Glomerular endothelial cell (primary cell): ENCODE measurements around the gene NPRL2. TPM values are rescaled to one million over a fixed set of nuclear protein-coding genes. Genes with fewer than 3 reads are reported as not detected.

Experiments used
- DNase-seq: peaks from one replicate; pipeline ENCODE4 v3.0.0-alpha.2; 2011; ENCODE audit warnings: low read depth, low spot score; ENCODE audit errors: extremely low read depth
- total RNA-seq: library from RNA; depleted of rRNA; stranded (reverse); fragments of >200 nt; gene quantifications from 2 replicates; pipeline ENCODE4 v1.2.3, GENCODE V29; 2015

NPRL2 gene
- total RNA-seq, 1 donor from 2014 or later = 20.9 TPM

DNA sequence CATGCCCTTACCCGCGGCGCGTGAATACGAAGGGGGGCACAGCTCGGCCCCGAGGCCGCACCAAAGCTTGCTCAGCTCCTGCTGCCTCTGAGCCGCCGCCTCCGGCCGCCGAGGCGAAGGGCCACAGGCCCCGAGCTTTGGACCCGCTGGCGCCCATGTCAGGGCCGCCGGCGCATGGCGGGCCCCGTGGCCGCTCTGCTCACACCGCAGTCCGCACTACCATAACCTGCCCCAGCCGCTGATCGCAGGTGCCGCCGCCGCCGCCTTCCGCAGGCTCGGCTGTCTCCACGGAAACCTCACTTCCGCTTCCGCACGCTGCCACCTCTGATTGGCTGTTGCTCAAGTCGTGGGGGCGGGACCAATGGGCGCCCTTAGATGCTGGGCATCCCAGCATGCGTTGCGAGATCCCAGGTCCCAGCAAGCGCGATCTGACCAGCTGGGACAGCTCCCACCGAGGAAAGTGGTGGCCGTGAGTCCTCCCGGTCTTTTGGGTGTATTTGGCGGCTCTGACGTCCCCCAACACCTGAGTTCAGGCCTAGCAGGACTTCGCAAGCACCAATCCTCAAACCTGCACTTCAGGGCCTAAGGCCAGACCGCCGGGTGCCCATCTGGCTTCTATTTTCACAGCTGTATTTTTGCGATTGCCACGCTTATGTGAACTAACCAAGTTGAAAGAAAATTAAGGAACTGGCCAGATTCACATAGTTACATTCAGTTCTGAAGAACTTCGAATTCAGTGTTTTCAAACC, 22.5 kb downstream of the NPRL2 start, which contains the start of gene TUSC2:
Gene TUSC2 (minus strand): TSS at position 281 of the 749 bp plus-strand sequence. CDS start 124 bp downstream, at position 157.
- no peak for DNase-seq

DNA sequence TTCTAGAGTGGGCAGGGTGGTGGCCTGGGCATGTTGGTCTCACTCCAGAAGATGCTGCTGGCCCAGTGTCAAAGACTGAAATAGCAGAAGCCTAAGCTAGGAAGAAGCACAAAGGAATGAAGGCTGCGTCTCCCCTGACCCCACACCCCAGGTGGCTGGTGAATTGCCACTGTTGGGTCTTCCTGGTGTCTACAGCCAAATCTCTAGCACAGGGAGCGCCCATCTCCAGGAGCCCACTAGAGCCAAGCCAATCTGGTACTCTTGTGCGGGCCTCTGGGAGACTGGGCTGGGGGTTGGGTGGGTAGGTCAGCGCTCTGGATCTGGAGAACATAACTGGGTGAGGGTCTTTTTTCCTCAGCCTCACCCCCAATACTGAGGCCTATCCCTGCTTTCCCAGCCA, 23.4 kb downstream of the NPRL2 start:
- DNase-seq = no peak

DNA sequence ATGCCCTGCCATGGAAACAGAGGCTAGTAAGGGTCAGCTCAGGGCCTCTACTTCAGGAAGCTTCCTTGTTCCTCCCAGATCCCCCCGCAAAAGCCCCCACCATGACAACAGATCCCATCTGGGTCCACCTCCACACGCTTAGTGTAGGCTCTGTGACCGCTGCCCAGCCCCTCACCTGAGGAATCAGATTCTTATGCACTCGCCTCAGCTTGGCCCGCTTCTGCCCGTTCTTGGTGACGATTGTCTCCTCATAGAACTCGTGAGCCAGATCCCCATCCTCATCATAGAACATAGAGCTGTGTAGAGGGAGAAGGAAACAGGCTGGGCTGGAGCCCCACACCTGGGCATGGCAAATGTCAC, 24.4 kb downstream of the NPRL2 start:
- DNase-seq = no peak

DNA sequence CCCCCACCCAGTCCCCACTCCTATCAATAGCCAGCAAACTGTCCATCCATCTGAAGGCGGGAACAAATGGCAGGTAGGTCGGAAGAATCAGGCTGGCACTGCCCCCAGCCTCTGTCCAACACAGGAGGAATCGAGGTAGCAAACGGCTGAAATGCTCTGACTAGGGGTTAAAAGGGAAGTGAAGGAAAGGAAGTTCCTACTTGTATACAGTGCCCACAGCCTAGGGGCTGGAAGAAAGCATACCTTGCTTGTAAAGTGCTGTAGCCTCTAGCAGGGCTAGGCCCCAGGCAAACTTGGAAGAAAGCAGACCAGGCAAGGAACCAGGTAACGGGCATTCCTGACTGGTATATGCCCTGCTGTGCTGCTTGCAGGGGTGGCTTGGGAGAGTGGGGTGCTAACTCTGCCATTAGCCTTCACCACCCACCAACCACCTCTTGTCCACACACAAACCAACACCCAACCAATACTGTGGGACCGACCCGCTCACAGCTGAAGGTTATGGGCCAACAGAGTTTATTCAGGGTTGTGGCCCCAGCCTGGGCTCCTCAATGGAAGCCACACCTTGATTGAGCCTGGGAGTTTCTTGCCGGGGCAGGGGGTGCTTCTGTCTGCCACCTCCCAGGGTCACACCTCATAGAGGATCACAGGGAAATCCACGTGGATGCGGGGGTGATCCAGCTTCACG, 24.9 kb downstream of the NPRL2 start:
- no peak for DNase-seq

DNA sequence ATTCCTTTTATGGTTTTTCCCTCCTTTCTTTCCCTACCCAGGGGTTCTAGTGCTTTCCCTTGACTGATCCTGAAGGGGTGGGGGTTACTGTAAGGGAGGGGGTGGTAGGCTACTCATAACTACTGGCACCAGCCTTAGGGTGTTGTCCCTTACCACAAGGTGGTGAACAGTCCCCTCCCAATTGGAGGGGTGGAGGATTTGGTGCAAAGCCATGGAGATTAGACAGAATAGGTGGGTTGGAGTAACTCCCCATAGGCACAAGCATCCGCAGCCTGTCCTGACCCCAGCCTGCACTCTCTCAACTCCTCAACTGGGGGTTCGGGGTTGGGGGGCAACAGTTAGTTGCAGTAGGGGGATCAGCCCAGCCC, 25.5 kb downstream of the NPRL2 start:
- no peak for DNase-seq

DNA sequence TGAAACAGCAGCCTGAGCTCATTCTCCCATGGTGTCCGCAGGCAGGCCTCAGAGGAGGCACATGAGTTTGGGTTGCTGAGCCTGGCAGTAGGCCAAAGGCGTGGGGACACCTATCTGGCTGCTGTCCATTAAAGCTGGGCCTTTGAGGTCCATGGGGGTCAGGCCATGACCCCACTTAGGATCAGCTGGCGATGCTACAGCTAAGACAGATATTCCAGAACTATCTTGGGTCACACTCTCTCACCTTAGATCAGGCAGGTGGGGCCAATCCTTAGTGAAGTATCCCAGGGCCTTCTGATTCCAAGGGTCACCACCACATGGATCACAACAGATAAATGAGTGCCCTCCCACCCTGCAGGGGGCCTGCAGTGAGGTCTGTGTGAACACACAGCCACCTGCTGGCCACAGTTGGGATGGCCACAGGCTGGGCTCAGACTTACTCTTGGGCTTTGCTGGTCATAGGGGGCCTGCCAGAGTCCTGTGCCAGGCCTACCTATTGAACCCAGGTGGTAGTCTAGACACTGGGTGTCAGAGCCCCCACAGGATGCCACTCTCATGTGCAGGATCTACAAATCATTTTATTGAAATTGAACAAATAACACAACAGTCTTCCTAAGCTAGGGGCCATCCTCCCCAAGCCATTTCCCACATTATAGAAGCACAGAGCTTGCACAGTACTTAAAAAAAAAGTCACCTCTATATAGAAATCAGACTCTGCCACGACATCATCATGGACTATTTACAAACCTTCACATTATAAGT, 26.0 kb downstream of the NPRL2 start:
- DNase-seq = no peak

DNA sequence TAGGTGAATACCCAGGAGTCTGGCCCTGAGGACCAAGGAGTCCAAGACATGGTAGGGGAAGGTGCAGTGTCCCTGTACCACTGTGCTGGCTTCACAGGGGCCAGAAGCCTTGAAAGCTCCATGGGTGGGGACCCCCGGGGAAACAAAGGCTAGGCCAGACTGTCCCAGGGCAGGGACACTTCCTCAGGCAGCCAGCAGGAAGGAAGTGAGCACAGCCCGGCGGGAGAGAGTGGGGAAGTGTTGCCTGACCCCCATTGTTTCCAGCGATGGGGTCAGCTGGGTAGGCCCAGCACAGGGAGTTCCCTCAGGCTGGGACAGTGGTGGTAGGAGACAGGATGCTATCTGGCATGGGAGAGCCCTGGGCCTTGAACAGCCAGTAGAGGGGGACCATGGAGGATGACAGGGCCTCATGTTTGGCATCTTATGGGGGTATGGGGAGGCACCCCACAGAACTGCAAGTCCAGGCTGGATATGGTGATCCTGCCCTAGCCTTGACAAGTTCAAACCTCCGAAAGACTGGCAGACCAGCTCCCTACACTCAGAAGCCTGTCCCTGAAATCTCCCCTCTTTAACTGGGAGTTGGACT, 26.9 kb downstream of the NPRL2 start:
- no peak for DNase-seq

DNA sequence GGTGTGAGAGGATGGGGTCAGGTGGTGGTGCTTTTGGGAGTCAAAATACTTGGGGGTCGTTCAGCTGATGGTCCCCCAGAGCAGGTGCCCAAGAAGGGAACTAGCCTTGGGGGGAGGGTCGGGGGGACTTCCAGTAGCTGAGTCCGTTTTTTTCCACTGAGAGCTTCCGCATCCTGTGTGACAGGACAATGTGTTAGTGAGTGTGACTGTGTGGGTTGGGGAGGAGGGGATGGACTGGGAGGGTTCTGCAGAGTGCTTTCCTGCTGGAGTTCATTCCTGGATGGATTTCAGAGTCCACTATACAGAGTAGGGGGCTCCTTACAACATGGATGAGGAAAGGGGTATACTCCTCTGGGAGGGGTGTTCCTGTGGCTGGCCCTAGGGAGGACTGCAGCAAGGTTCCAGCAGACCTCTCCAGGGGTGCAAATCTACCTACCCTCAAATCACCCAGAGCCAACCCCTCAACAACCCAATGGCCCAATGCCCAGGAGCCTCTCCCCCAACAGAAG, 27.4 kb downstream of the NPRL2 start:
- DNase-seq = no peak

DNA sequence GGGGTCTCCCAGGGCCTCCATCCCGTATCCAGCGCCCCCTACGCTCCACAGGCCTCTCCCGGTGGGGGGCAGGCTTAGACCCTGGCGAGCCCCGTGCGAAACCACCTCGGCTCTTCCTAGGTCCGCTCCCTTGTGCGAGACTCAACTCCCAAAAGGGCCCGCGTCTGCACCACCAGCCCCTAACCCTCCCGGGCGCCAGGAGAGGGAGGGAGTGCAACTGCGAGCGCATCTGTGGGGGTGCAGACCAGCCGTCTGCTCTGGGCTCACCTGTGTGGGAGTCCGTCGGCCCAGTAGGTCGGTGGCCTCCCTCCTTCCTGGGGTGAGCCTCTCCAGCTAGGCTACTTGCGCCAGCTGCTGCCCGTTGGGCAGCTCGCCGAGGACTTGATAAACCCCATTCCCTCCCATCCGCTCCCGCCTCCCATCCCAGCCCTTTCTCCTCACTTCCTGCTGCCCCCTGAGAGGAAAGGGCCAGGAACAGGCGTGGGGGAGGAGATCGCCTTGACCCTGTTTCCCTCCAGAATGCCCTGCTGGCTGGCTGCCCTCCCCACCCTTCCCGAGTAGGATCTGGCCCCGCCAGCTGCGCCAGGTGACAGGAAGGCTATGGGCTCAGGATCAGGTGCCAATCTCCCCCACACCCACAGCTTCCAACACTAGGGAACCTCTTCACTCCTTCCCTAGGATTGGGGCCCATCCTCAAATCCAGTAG, 28.0 kb downstream of the NPRL2 start, which contains the start of gene HYAL2:
Gene HYAL2 (minus strand): TSS at position 360 of the 706 bp plus-strand sequence. CDS start 2,256 bp downstream, outside the sequence.
- DNase-seq = no peak

DNA sequence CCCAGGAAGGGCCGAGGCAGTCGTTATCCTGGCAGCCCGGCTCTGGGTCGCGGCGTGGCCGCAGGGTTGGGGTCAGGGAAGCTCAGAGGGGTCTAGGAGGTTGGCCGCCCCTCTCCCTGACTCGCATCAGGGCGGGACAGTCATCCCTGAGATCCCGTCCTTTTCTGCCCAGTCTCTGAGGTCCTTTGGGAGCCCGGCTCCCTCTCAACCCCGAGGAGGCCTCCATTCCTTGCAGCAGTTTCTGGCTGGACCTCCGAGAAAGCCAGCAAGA, 28.5 kb downstream of the NPRL2 start:
- no peak for DNase-seq

DNA sequence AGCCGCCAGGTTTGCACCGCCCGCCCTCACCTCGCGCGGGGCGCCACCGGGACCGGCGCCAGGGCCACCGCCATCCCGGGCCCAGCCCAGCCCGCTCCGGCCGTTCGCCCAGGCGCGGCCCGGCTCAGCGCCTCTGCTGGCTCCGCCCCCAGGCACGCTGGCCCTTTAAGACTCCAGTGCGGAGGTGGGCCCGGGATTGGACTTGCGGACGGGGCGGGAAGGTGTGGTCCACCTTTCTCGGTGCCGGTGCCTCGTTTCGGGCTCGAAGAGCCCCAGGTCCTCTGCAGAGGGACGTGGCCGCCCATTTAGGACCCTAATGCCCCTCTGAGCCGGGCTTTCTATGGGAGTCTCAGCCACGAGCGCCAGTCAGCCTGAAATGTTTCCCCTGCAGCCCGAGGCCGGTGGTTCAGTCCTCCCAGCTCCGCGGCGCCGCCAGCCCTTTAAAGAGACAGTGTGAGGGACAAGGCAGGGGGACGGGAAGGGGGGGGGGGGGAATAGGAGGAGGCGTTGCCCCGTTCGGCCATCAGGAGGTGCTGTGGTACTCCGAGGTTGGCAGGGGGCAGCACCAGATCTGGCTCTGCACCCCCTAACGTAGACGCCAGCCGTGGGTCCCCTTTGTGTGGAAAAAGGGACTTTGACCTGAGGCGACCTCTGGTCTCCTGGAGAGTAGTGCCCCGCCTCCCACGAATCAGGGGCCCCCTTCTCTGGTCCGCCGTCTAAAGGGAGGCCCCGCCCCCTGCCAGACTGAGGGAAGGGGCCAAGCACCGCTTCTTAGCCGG, 29.1 kb downstream of the NPRL2 start:
- DNase-seq = no peak

DNA sequence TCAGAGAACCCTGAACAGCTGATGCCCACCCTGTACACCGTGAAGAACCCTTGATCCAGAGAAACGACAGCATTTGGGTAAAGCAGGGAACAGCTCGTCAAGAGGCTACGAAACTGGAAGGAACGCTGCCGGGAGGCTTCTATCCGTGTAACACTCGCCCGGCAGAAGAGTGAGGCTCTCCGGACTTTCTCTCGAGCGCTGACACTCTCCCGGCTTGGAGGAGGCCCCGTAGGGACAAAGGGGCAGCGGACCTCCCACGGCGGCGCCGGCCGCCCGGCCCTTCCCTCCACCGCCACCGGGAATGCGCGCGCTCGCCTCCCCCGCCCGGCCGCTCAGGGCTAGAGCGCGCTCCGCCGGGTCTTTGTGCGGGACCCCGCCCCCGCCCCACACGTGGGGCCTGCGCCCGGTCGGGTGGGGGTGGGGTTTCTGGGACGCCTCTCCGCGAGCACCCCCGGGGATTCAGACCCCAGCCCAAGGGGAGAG, 29.7 kb downstream of the NPRL2 start:
- DNase-seq = no peak

DNA sequence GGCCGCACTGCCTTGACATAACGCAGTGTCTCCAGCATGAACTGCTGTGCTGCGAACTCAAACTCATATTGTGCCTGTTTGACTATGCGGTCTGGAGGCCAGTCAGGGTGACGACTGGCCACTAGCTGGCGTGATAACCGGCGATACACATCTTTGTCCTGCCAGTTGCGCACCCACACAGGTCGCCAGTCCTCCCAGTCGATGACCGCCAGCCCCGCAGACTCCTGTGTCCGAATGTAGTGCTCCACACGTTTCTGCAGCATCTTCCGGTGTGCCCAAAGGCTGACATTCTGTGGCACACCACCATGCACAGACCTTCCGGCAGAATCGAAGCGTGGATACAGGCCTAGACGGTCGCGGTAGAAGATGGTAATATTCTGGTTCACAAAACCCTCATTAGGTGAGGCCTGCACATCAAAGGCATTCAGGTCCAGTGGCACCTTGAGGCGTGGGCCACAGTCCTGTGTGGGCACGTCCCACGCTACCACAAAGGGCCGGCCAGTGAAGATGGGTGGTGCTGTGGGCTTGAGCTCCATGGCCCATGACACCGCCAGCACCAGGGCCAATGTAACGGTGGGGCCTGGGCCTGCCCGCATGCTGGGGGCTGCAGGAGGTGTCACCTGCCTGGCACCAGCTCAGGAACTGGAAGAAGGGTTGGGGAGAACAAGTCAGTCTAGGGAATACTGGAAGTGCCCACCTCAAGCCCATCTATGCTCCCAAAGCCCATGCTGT, 30.5 kb downstream of the NPRL2 start:
- no peak for DNase-seq

DNA sequence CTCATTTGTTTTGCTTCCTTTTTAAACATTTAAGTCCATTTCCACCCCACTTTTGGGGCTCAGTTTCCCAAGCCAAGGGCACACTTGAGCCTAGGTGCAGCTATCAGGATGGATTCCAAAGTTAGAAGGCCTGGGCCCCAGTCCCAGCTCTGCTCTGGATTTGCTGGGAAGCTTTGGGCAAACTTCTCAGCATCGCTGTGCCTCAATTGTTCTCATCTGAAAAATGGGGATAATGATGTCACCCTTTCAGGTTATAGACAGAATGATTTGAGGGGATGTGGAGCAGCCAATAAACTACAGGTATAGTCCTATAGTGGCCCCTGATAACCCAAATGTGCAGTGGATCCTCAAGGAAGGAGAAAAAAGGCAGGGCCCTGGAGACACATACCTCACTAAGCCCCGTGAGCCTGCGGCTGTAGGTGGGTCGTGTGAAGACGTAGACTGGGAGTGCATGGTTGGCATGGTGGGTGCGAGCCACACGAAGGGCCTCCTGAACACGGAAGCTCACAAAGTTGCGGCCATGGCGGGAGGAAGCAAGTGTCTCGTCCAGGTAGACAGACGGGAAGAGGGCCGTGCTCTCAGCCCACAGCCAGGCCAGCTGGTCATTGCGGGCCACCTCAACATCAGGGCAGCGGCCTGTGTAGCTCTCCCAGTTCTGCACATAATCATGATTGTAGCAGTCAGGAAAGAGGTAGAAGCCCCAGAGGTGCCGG, 31.2 kb downstream of the NPRL2 start:
- no peak for DNase-seq

DNA sequence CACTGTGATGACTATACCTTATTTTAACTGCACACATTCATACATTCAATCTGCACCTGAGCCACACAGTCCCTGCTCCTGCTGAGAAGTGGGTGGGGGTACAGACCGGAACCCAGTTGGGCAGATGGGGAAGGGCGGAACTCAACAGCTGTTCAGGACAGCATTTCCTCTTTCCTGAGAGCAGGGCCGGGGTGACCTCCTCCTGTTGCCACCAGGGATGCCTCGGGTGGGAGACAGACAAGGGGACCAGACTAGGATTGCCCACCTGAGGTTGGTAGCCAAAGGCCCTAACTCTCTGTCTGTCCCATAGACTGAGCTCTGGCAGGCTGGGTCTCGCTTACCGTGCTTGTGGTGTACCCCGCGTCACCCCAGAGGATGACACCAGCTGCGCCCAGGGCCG, 32.0 kb downstream of the NPRL2 start:
- DNase-seq = no peak

DNA sequence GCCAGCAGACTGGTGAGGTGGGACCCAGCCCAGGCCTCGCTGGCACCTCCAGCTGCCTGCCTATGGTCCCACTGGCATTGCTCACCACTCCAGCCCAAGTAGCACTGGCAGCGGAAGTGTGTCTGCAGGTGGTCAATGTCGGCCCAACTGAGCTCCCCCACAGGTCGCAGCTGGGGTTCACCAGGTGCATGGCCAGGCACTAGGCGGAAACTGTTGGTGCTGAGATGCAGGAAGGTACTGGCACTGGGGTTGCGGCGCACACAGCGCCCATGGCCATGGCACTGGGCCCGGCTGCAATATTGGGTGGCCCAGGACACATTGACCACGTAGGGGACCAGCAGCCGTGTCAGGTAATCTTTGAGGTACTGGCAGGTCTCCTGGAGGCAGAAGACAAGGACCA, 32.4 kb downstream of the NPRL2 start:
- no peak for DNase-seq

DNA sequence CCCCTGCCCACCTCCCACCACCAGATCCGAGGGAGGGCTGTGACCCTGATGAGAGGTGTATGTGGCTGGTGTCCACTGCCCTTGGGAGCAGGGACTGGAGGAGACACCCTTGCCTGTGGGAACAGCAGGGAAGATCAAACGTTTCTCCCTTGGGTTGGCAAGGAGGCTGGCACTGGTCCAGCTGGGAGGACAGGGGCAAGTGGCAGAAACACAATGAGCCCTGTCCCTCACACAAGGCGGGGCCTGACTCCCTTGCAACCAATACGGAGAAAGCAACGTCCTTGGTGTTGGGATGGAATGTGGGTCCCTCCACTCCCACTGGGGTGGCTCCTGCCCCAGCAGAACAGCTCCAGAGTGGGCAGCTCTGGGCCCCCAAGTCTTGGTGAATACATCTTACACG, 33.3 kb downstream of the NPRL2 start:
- no peak for DNase-seq

DNA sequence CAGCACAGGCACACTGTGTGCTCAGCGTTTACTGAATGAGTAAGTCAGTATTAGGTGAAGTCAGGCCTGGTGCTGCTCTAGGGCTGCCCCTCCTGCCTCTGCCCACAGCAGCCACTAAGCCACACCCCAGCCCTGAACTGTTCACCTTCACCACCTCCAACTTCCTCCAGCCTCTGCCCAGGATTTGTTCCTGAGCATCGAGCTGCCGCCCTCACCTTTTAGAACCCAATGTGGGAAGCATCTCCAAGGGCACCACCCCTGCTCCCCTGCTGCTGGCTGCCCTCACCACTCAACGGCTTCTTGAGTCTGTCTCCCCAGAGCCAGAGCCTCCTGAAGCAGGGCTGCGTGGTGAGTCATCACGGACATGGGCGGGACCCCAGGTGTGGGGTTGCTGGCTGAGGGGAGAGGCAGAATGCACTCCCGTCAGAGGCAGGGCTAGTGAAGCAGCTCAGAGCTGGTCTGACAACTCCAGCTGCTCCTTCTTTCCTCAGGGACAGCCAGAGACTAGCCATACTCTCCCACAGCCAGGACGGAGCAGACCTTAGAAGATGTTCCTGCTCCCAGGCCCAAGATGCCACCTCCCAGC, 33.8 kb downstream of the NPRL2 start:
- DNase-seq = no peak
